Astrocyte (in vitro differentiated cells and primary cell): ENCODE data around the gene KATNB1. TPM values are rescaled to one million over a fixed set of nuclear protein-coding genes. Genes with fewer than 3 reads are reported as not detected.

ENCODE experiments used
- DNase-seq: peaks from one replicate; pipeline ENCODE4 v3.0.0-alpha.2; 2010; ENCODE audit warnings: low read depth
- FAIRE-seq: peaks from 2 replicates; lab custom pipeline; 2011; peaks lifted over from hg19 to GRCh38; lab: Jason Lieb, UNC
- H2AFZ ChIP-seq: 2 replicates; pipeline ENCODE4 v1.6.0; 2012; ENCODE audit warnings: low read depth, low read length, inconsistent platforms
- H3K27ac ChIP-seq: 2 replicates; pipeline ENCODE4 v1.5.1; 2011; ENCODE audit warnings: low read depth, low read length, inconsistent platforms
- H3K27me3 ChIP-seq: 2 replicates; pipeline ENCODE4 v1.6.0; 2011; ENCODE audit warnings: low read length, inconsistent platforms; ENCODE audit not compliant: insufficient read depth
- H3K36me3 ChIP-seq: 2 replicates; pipeline ENCODE4 v1.5.1; 2011; ENCODE audit warnings: low read length, inconsistent platforms; ENCODE audit not compliant: insufficient read depth
- H3K4me1 ChIP-seq: 2 replicates; pipeline ENCODE4 v1.5.1; 2011; ENCODE audit warnings: low read length, inconsistent platforms; ENCODE audit not compliant: insufficient read depth
- H3K4me2 ChIP-seq: 2 replicates; pipeline ENCODE4 v1.6.0; 2012; ENCODE audit warnings: low read length, inconsistent platforms
- H3K4me3 ChIP-seq: 2 replicates; pipeline ENCODE4 v1.5.1; 2011; ENCODE audit warnings: low read depth, mild to moderate bottlenecking, low read length, inconsistent platforms; ENCODE audit not compliant: insufficient read depth
- H3K79me2 ChIP-seq: 2 replicates; pipeline ENCODE4 v1.6.0; 2012; ENCODE audit warnings: mild to moderate bottlenecking, low read length, inconsistent platforms; ENCODE audit not compliant: insufficient read depth
- H3K9ac ChIP-seq: 2 replicates; pipeline ENCODE4 v1.6.0; 2012; ENCODE audit warnings: mild to moderate bottlenecking, low read length, inconsistent platforms
- H3K9me3 ChIP-seq: 2 replicates; pipeline ENCODE4 v1.5.1; 2012; ENCODE audit warnings: low read depth, mild to moderate bottlenecking, low read length, inconsistent platforms; ENCODE audit not compliant: insufficient read depth
- H4K20me1 ChIP-seq: 2 replicates; pipeline ENCODE4 v1.6.0; 2012; ENCODE audit warnings: low read length, inconsistent platforms; ENCODE audit not compliant: insufficient read depth
- H3K27ac Mint-ChIP-seq: one replicate; pipeline ENCODE4 v1.8.0; 2021; ENCODE audit warnings: mild to moderate bottlenecking, mixed read lengths; ENCODE audit not compliant: unreplicated experiment
- H3K27me3 Mint-ChIP-seq: one replicate; pipeline ENCODE4 v1.8.0; 2021; ENCODE audit warnings: low read depth, mixed read lengths; ENCODE audit not compliant: unreplicated experiment
- H3K36me3 Mint-ChIP-seq: one replicate; pipeline ENCODE4 v1.8.0; 2021; ENCODE audit warnings: low read depth, mixed read lengths; ENCODE audit not compliant: unreplicated experiment
- H3K4me1 Mint-ChIP-seq: one replicate; pipeline ENCODE4 v1.8.0; 2021; ENCODE audit warnings: low read depth, mixed read lengths; ENCODE audit not compliant: unreplicated experiment
- H3K4me3 Mint-ChIP-seq: one replicate; pipeline ENCODE4 v1.8.0; 2021; ENCODE audit warnings: mild to moderate bottlenecking, moderate library complexity, mixed read lengths; ENCODE audit not compliant: unreplicated experiment
- H3K9me3 Mint-ChIP-seq: one replicate; pipeline ENCODE4 v1.8.0; 2021; ENCODE audit warnings: mild to moderate bottlenecking, mixed read lengths; ENCODE audit not compliant: unreplicated experiment
- EZH2 ChIP-seq: IDR thresholded peaks from 2 replicates; pipeline ENCODE4 v1.6.1; 2012; ENCODE audit warnings: mild to moderate bottlenecking, low read length, inconsistent platforms; ENCODE audit not compliant: insufficient read depth
- total RNA-seq: library from RNA; stranded (reverse); gene quantifications from 2 replicates; pipeline ENCODE4 v1.2.1, GENCODE V29; 2021
- TF ChIP-seq, protein P1 (sequence below): IDR thresholded peaks from 2 replicates; pipeline ENCODE4 v1.5.1; 2011; ENCODE audit warnings: low read depth, mild to moderate bottlenecking, inconsistent platforms, low read length, moderate library complexity; ENCODE audit not compliant: insufficient read depth

KATNB1 gene
- total RNA-seq, 1 donor from 2014 or later, result 28.6 TPM

DNA sequence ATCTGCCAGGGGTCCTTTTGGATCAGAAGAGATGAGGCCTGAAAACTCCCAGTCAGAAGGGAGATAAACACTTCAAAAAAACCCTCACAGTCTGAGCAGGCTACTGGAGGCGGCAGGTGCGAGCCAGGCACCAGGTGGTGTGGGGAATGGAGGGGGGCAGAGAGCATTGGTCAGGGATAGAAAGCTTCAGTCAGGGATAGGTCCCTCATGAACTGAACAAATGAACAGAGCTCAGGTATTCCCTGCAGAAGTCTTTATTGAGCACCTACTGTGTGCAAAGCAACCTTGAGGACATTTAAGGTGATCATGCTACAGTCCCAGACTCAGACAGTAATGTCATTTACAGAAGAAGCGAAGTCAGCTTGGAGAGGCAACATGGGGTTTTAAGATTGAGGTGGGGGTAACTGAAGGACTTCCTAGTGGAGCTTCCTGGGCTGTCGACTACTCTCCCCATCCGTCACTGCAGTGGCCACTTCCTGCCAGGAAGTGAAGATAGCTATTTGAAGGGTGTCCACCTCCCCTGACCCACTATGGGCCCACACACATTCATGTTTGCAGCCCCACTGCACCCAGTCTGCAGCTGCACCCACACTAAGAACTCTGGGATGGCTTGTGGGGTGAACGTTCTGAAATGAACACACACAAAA lies 63.5 kb downstream of the KATNB1 start:
- peak overlapping the region; percentile 76 for H3K4me3 Mint-ChIP-seq
- no peaks in the 10 kb centered on the region for H3K27me3 Mint-ChIP-seq
- peak overlapping the region; percentile 31 for H3K27ac Mint-ChIP-seq
- H3K36me3 Mint-ChIP-seq, result no peaks in the 10 kb centered on the region
- Histone ChIP-seq H3K4me1 (peaks cover 39% of the 10 kb centered on the region), H3K27ac (no peak overlapping the region), H3K9ac (no peak overlapping the region), H4K20me1 (peaks cover 71% of the 10 kb centered on the region), H3K4me2 (peak overlapping the region; percentile 70), H3K4me3 (no peak overlapping the region), H2AFZ (no peak overlapping the region), H3K79me2 (peaks cover 62% of the 10 kb centered on the region), H3K36me3 (peaks cover 12% of the 10 kb centered on the region), H3K9me3 (no peaks in the 10 kb centered on the region), H3K27me3 (no peaks in the 10 kb centered on the region)
- DNase-seq (no peak), FAIRE-seq (no peak)
- TF ChIP-seq, protein P1, sequence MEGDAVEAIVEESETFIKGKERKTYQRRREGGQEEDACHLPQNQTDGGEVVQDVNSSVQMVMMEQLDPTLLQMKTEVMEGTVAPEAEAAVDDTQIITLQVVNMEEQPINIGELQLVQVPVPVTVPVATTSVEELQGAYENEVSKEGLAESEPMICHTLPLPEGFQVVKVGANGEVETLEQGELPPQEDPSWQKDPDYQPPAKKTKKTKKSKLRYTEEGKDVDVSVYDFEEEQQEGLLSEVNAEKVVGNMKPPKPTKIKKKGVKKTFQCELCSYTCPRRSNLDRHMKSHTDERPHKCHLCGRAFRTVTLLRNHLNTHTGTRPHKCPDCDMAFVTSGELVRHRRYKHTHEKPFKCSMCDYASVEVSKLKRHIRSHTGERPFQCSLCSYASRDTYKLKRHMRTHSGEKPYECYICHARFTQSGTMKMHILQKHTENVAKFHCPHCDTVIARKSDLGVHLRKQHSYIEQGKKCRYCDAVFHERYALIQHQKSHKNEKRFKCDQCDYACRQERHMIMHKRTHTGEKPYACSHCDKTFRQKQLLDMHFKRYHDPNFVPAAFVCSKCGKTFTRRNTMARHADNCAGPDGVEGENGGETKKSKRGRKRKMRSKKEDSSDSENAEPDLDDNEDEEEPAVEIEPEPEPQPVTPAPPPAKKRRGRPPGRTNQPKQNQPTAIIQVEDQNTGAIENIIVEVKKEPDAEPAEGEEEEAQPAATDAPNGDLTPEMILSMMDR, result no peak
- no peak for TF ChIP-seq EZH2
- H3K9me3 Mint-ChIP-seq, result no peaks in the 10 kb centered on the region
- peaks cover 48% of the 10 kb centered on the region for H3K4me1 Mint-ChIP-seq

DNA sequence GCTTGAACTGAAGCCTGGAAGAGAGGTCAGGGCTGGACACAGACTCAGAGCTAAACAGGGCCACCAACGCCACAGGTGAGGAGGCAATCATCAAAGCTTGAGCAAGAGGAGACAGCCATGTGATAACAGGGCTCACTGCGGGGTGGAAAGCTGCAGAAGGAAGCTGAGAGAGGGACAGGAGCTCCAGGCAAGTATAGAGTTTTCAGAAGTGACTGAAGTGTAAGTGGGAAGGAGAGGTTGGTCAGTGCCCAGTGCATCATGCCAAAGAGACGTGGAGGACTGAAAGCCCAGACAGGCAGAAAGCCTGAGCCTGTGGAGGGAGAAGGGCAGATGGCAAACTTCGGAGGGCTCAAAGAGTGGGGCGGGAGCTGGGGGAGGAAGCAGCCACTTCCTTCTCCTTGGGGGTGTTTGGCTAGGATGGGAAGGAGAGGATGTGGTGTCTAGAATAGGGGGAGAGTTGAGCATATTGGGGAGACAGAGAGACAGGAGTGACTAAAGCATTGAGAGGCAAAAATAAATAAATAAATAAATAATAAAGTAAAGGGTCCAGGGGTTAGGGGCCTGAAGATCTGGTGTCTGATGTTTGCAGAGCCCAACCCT lies 64.1 kb downstream of the KATNB1 start:
- Histone ChIP-seq H3K4me3 (peak overlapping the region; percentile 86), H4K20me1 (peaks cover 66% of the 10 kb centered on the region), H3K36me3 (peaks cover 9% of the 10 kb centered on the region), H3K4me2 (peak overlapping the region; percentile 95), H2AFZ (no peak overlapping the region), H3K9me3 (no peaks in the 10 kb centered on the region), H3K9ac (no peak overlapping the region), H3K79me2 (peaks cover 62% of the 10 kb centered on the region), H3K27ac (no peak overlapping the region), H3K27me3 (no peaks in the 10 kb centered on the region), H3K4me1 (peaks cover 39% of the 10 kb centered on the region)
- TF ChIP-seq EZH2, result no peak
- TF ChIP-seq, protein P1, result no peak
- H3K27ac Mint-ChIP-seq, result no peak overlapping the region
- H3K4me3 Mint-ChIP-seq, result peak overlapping the region; percentile 76
- no peak for FAIRE-seq
- DNase-seq, result no peak
- no peaks in the 10 kb centered on the region for H3K36me3 Mint-ChIP-seq
- no peaks in the 10 kb centered on the region for H3K27me3 Mint-ChIP-seq
- no peaks in the 10 kb centered on the region for H3K9me3 Mint-ChIP-seq
- peaks cover 48% of the 10 kb centered on the region for H3K4me1 Mint-ChIP-seq
